CD4-positive, alpha-beta T cell treated with Interleukin-1 beta for 1 hour (primary cell): ENCODE measurements around the gene NALCN.

Source experiments
- DNase-seq, 2 donors: peaks; one replicate each; pipeline ENCODE4 v3.0.0-alpha.2; 2020 to 2022

Gene NALCN

DNA sequence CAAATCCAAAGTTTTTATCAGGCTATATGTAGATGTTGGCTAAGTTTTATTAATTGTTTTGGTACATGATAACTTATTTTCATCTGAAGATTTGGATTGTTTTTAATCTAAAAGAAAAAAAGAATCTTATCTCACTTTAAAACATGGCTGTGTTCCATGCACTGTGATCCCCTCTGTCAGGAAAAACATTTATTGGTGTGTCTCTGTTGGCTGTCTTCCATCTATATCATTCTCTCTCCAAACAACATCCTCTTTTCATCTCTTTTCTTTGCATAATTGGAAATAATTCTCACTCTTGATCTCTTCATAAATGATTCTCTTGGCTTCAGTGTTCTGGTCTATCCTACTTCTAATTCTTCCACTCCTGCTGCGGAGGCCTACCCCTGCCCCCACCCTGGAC is 4.2 kb downstream of the NALCN start:
- no peak for DNase-seq

DNA sequence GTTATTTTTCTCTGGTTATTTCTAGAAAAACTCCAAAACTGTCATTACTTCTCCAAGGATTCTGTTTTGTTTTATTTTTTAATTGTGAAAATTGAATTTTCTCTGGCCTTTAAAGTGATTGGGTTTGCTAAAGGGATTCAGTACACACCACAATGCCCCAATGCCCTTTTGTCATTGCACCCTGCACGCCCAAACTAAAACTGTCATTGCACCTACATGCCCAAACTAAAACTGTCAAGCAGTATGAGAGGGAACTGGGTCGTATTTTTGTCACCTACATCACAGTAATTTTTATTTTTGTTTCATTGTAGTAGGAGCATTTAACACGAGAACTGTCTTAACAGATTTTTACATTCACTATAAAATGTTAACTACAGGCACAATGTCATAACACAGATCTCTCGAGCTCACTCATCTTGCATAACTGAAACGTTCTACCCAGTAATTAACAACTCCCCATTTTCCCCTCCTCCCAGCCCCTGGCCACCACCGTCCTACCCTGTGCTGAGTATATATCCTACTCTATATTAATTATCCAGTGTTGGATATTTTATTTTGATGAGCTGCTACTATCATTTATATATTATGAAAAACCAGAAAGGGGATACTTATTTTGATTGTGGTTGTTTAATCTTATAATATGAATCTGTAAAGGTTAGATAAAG is 7.2 kb downstream of the NALCN start:
- DNase-seq, result no peak

DNA sequence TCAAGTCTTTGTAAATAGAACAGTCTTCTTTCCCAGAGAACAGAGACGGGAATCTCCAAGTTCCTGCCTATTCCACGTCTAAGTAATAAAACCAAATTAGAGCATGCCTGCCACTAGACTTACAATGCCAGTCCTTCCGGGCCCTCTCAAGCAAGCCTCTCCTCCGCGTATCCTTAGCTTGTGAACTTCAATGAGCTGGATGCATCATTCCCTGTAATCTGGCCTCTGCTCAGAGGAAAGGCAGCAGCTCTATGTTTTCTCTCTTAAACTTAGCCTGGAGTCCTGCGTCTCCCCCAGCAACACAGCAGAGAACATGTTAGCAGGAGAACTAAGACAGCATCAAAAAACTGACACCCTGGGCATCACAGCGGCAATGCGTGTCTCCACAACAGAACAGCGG is 8.2 kb downstream of the NALCN start:
- DNase-seq, result no peak

DNA sequence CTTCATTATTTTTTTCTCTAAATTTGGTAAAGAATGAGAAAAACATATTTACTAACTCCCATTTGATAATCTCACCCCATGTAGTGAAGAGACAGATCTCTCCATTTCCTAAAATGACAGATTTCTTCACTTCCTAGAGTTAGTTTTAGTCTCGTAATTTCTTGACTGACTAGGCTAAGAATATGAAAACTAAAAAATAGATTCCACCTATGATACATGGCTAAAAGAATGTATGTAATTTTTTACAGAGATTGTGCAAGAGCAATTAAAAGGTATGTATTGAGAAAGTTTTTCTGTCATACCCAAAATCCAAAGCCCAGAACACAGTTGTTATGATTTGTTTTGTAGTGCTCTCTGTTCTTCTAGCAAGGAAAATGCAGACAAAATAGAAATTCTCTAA is 9.5 kb downstream of the NALCN start:
- DNase-seq, result no peak

DNA sequence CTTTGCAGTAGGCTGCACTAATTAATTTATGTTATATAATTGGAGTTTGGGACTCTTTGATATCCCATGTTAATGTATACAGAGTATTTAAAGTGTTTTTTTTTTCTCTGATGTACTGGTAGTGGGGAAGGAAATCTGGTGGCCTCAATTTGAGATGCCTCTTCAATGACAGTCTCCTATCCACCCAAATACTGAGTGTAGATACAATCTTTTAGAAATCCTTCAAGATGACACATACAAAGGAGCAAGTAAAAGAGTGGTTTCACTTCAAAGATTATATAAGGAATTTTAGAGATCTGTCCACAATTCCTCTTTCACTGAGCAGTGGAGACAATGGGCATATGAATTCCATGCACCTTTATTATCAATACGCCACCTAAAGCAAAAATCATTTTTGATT is 15.1 kb downstream of the NALCN start:
- DNase-seq, result no peak

DNA sequence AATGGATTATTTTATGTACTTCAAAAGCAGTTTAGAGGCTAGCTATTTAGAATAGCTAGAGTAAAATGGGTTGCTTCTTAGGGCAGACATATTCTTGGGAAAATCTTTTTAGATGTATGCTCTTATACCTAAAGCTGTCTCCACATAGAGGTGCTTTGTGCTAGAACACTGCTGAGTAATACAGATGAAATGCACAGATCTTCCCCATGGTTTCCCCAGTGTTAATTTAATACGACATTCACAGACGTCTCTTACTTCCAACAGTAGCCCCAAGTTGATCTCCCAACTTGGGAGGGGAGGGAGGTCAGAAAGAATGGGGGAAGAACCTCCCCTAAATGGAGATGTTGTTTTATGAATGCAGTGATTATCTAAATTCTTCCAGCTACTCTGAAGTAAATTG is 16.9 kb downstream of the NALCN start:
- DNase-seq, result no peak

DNA sequence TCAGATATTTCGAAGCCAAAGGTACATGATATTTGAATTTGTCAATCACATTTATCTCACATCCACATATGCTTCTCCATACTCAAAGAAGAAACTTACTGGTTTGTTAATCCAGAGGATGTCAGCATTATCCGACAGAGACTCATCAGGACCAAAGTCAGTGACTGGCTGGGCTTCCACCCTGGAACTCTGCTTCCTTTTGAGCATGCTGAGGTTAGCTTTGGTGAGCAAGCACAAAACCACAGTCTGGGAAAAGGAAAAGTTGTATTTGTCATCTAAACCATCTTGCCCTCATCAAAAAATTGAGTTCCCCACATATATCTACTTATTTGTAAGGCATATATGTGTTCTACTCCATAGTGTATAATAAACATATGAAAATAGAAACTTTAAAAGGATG is 17.4 kb downstream of the NALCN start:
- no peak for DNase-seq

DNA sequence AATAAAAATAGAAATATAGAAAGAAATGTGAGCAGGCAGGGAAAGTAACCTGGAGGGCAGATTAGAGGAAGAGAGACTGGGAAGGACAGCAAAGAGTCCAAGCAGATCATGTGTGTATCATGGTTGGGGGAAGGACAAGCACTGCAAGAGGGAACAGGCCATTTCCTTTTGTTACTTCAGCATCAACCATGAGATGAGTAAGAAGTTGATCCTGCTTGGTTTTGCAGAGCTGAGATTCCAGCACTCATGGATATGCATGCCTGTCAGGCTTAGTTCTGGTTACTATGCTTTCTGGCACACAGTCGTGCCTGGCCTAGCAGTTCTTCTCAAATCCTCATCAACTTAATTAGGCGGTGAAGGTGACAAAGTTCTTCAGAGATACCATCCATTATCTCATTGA is 18.1 kb downstream of the NALCN start:
- no peak for DNase-seq

DNA sequence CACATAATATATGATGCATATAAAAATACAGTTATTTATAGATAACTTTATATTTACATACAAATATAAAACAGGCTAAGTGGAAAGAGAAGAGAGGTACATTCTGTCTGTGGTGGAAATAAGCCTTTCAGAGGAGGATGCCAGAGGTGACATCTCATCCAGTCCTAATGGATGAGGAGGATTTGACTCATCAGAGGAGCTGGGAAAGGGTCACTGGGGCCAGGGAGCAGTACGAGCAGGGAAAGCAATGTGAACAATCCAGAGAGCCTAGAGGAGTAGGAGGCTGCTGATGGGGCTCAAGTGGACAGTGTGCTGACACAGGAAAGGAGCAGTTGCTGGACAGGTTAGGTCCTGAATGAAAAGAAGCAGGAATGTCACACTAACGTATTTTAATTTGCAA is 18.6 kb downstream of the NALCN start:
- no peak for DNase-seq

DNA sequence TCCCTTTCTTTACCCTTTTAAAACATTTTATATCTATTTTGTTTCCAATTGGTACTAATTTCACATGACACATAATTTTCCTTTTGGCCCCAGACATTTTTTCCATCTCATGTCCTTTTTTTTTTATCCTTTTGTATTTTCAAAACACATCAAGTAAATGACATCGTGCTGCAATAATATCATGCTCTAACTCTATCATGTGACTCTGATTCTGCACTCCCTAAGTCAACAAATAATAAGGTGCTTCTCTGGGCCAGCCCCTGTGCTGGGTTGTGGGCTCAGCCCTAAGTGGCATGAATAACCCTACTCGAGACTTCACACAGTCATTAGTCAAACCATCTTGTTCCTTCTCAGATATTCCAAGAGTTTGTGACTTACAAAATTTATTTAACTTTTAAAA is 21.7 kb downstream of the NALCN start:
- DNase-seq, result no peak

DNA sequence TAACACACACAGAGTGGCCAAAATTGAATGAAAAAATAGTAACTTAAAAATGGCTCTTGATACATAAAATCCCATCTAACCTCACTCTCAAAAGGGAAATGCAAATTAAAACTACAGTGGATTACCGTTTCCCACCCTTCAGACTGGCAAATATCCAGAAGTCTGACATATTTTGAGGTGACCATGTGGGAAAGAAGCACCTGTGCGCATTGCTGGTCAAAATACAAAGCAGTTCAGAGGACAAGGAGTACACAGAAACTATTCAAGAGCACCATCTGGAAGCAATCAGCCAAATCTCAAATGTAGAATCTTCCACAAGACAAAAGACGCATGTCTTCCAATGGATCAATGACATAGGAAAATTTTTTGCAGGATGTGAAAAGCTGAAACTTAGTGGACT is 23.2 kb downstream of the NALCN start:
- DNase-seq, result no peak

DNA sequence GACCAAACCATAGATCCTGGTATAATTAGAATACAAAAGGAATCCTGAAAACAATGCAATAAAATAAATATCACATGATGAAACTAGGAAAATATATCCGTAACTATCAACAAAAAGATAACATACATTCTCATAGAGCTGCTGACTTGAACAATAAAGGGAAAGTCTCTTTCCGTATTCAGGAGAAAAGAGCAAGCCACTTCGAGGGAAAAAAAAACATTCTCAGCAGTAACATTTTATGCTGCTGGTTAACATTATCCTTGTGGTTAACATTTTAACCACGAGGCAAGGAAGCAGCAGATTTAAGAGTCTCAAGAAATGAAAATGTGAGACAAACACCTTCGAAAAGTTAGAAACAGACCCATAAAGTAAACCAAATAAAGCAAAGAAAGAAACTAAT is 25.8 kb downstream of the NALCN start:
- DNase-seq, result no peak

DNA sequence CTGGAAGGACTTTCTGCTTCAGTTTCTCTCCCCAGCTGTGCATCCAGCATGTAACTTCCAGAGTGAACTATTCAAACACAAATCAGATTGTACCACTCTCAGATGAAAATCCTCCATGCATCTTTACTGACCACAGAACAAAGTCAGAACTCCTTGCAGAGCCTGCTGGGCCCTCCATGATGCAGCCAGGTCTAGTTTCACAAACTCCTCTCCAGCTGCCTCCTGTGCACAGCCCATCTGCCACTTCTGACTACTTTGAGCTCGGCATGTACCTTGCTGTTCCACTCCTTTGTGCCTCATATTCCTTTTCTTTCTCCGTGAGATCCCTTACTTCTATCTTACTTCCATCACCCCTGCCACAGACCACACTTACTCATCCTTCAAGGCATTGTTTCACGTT is 31.4 kb downstream of the NALCN start:
- DNase-seq, result no peak

DNA sequence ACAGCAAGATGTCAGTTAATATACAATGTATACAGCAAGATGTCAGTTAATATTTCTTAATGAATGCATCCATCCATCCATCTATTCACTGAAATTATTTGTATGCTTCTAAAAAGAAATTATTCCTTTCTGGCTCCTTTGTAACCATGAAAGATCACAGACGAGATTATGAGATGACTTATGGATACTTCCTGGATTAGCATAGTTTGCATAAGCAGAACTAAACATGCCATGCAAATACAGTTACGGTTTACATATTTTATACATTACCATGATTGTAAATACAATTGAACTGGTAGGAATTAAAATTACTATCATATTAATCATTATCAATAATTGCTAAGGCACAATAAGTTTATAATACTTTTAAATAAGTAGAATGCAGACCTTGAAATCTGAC is 32.7 kb downstream of the NALCN start:
- DNase-seq, result no peak

DNA sequence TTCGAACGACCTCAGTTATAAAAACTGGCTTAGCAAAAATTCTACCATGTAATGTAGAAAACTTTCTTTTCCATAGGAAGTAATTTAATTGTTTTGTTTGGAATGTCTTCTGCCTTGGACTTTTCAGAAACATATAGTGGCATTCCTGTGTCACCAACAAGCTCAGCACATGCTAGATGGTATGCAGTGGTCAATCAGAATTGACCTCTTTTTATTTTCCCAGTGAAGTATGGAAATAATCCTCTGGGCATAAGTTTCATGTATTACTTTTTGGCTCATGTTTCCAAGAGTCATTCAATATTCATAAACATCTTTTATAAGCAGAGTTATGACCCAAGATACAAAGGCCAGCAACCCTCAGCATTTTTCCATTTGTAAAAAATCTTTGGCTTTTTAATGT is 33.6 kb downstream of the NALCN start:
- DNase-seq, result no peak

DNA sequence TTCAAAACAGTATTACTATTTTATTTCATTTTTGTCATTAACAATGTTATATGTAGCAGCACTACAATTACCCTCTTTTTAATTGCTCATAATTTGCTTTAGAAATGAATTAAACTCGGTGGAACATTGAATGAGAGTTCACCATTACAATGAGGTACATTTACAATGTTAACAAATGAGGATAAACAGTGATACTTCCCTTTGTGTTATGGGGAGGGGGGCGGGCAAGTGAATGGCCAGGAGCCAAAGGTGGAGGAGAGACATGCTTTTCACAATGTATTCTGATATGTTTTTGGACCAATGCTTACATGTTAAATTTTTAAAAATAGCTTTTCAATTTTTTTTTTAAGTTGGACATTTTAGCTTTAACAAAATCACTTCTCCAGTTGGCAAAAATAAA is 34.2 kb downstream of the NALCN start:
- no peak for DNase-seq

DNA sequence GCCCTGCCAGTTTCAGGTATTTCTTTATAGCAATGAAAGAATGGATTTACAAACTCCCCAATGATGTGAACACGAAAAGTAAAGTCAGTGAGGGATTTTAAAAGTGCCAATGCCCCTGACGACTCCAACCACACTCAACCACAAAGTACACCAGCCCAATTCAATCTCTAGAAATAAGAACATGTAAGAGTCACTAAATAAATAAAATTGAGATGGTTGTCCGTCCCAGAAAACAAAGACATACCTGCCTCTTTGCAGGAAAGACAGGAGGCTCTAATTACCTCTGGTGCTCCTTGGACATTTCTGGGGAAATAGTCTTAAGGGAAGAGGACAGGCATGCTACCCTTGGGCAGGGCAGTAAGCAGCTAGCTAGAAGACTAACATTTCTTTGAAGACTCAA is 55.8 kb downstream of the NALCN start:
- DNase-seq, result no peak

DNA sequence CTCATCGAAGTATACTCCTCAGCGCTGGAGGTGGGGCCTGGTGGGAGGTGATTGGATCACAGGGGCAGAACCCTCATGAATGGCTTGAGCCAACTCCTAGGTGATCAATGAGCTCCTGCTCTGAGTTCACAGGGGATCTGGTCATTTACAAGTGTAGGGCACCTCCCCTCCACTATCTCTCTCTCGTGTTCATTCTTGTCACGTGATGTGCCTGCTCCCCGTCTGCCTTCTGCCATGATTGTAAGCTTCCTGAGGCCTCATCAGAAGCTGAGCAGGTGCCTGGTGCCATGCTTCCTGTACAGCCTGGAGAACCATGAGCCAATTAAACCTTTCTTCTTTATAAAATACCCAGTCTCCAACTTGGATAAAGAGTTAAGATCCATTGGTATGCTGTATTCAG is 61.4 kb downstream of the NALCN start:
- no peak for DNase-seq

DNA sequence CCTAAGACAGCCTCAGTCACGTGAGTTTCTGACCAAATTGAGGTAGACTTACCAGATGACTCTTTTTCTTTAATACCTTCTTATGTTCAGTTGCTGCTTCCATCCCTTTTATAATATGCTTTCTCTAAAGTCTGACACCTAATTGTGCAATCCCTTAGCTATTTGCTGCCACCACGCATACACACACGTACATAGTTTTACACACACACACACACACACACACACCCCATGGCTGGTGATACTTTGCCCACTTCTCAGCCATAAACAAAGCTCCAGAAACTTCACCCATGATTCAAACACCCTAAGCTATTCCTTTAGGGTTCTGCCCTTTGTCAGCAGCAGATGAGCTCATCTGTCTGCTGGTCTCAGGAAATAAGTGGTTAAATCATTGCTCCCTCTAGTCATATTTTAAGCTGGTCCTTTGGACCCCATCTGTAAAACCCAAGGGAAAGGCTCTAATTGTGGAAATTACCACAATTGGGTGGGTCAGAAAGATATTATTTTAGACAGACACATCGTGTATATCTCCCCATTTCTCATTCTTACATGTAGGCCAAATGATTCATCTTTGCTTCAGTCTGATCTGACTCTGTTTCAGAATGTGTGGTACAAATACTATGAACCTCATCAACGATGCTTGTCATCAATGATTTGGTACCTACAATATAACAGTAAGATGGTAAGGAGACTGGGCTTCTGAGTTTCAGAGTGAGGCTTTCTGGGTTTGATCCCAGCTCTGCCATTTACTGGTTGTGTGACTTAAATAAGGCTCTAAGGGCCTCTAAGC is 69.2 kb downstream of the NALCN start:
- DNase-seq, result no peak

DNA sequence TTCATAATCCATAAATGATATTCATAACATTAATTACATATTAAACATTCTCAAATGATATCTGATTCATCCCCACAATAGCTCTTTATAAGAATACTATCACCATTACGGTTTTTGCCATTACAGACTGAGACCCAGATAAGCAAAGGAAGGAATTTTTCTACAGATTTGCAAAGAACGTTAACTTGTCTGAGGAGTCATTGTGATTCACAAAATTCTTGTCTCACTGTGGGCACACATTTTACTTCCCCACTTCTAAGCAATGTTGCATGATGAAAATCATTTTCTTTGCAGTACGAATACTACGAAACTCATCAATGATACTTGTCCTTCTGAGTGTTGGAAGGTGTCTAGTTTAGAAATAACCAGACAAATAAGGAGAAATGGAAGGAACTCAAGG is 70.1 kb downstream of the NALCN start:
- no peak for DNase-seq

DNA sequence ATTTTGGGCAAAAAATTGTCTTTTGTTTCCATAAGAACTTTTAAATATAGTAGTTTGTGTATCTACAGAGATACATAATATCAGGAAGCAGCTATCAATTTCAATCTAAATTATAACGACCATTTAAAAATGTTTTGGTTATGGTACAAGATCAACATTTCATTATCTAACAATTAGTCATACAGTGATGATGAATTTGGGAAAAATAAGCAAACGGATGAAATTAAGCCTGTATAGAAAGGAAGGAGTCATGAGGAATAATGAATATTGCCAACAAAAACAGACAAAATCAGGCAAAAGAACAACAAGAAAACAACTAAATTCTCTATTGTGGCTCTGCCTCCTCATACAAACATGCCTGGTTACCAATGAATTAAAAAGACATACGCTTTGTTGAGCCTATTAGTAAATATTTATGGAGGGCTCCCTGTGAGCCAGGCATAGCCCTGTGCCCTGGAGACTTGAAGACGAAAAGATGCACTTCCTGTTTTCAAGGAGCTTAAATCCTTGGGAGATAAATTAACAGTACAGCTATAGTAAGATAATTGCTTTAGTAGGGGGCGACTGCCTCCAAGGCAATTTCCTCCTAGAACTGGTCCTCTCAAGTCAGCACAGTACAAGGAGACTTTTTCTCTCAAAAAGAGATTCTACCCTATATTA is 73.0 kb downstream of the NALCN start:
- no peak for DNase-seq

DNA sequence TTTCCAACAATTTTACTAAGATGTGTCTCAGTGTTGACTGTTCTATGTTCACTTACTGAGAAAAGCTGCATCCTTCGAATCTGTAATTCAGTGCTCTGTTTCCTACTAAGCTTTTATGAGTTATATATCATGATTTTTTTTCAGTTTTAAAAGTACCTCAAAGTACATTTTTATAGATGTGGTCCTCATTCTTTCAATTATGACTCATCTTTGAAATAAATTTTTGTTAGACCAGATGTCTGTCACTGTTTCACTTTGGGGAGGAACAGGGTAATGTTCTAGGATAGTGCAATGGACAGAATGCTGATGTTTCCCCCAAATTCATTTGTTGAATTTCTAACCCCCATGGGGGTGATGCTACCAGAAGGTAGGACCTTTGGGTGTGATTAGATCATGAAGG is 74.8 kb downstream of the NALCN start:
- no peak for DNase-seq

DNA sequence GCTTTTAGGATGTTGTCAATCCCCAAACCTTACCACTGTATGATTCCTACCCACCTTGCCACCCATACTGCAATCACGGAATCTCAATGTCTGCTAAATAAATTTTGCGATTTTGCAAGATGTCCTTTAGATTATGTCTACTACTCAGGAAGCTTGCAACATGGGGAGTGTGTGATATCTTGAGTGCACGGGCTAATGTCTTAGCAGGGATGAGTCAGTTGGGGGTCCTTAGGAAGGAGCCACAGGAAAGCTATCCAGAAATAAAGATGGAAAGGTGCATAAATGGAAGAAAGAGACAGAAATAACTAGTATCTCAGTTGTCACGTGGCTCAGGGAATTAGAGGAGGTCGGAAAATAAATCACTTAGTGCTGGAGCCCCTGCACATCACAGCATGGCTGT is 77.1 kb downstream of the NALCN start:
- DNase-seq, result no peak

DNA sequence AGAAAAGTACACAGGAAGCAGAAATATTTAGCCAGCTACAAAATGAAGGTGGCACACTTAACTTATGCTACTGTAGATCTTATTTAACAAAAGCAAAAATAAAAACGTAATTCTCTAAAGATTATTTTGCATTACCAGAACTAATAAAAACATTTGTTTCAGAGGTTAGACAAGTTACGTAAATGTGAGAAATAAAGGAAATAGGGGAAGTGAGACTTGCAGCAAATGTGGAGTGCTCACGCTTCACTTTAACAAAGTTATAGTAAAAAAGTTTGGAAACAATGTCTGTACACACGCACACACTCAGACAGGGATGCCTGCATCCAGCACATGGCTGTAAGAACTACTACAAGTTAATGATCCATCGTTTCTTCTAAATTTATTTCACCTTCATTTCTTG is 83.7 kb downstream of the NALCN start:
- no peak for DNase-seq

DNA sequence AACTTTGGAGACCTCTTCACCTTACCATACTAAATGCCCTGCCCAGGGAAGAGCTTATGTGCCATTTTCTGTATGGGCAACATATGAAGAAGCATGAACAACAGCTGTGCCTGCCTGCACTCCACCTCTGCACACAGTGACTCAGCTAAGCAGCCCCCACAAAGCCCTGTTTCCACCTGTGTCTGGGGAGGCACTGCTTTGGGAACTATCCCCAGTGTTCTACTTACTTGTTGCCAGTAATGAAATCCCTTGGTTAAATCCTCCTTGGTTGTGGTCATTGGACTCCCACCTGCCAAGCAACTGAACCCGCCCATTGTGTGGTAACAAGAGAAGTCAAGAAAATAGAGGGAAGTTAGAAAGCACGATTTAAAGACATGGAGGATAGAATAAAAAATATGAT is 84.6 kb downstream of the NALCN start:
- DNase-seq, result no peak
